Dedifferentiated amniotic fluid mesenchymal stem cell (primary cell): ENCODE results near the gene MORF4L1.

Experiments used
- DNase-seq: peaks from one replicate; pipeline ENCODE4 v3.0.0-alpha.2; 2016; ENCODE audit errors: extremely low spot score

The MORF4L1 gene

GRCh38 chr15:78946493-78946892 lies 73.8 kb downstream of the MORF4L1 start:
- no peak for DNase-seq

- DNase-seq, result no peak
Measured at GRCh38 chr15:78947506-78947905, 74.8 kb downstream of the MORF4L1 start.
